ENCODE results near the gene RIN3. TPM values are rescaled to one million over a fixed set of nuclear protein-coding genes. Genes with fewer than 3 reads are reported as not detected.

Gene RIN3
- total and polyA plus RNA-seq, 7 experiments from 2014 or later: 27.2 to 182 (median 114) TPM

GRCh38 chr14:92540472-92541048 lies 27.0 kb downstream of the RIN3 start:
- intact Hi-C loops (cut with micrococcal nuclease): no loop called here
- Mint-ChIP-seq H3K27me3 (peaks cover 0 to 5% (median 0%) of the 10 kb centered on the region in 5 donors), H3K4me1 (peaks cover 38 to 77% (median 49%) of the 10 kb centered on the region in 7 donors), H3K9me3 (peaks cover 0 to 4% (median 0%) of the 10 kb centered on the region in 11 donors), H3K36me3 (peaks cover 0 to 4% (median 0%) of the 10 kb centered on the region in 5 donors), H3K4me3 (peak overlapping the region in 7 of 10 donors; percentile 5 to 71 (median 44)), H3K27ac (peak overlapping the region in 8 of 9 donors; percentile 2 to 85 (median 32))
- Histone ChIP-seq H3K9me3 (ENCODE audit: control insufficient read depth in 2 of 3, low read length in 3 of 3) (no peaks in the 10 kb centered on the region), H3K4me1 (ENCODE audit: control insufficient read depth in 2 of 2, insufficient read depth in 2 of 2, low read length in 2 of 2) (peaks cover 29 to 36% of the 10 kb centered on the region in 2 donors), H3K27me3 (ENCODE audit: control insufficient read depth in 2 of 2, insufficient read depth in 2 of 2, low read length in 2 of 2) (no peaks in the 10 kb centered on the region), H3K4me3 (ENCODE audit: low read length) (no peak overlapping the region), H3K27ac (ENCODE audit: low read depth, low read length) (no peak overlapping the region), H3K36me3 (ENCODE audit: control insufficient read depth in 2 of 3, insufficient read depth in 3 of 3, low read length in 3 of 3) (no peaks in the 10 kb centered on the region)
- CTCF ChIA-PET: no interaction called here
- ATAC-seq (peak; percentile 24), DNase-seq (no peak)
- POLR2A ChIA-PET: interaction anchor here (1.0 to 2.2 kb wide), 3 partner anchors 8 to 110 kb away, joined by 4 to 11 read pairs (median 4); no protein-coding TSS in a partner anchor

DNA sequence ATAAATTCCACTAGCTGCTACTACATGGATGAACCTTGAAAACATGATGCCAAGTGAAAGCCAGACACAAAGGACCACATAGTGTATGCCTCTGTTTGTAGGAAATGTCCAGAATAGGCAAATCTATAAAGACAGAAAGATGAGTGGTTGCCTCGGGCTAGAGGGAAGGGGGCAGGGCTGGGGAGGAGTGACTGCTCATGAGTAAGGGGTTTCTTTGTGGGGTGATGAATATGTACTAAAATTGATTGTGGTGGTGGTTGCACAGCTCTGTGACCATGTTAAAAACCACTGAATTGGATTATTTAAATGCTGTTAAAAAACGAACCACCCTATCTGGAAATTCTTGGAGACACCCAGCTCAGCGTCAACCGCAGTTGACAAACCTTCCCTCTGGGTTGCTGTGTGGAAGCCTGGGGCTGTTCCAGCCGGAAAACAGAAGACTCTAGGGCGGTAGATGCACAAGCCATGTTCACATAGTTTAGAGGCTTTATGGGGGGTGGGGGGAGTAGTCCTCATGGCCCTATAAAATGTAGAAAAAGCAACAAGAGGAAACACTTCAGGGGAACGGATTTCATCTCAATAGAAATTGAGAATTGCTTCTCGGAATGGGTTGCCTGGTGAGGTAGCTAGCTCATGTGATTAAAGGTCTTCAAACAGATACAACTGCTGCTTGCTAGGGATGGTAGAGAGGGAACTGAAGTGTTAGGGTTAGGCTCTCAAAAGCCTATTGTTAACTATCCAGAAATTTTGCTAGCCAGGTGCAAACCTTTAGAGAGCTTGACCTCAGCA lies 29.4 kb downstream of the RIN3 start:
- POLR2A ChIA-PET: interaction anchor here (0.7 to 2.1 kb wide), 2 partner anchors 13 to 45 kb away, joined by 3 to 7 read pairs; no protein-coding TSS in a partner anchor
- H3K4me1 Mint-ChIP-seq: peaks cover 31 to 62% (median 37%) of the 10 kb centered on the region in 7 donors
- peak overlapping the region in 4 of 9 donors; percentile 40 to 72 (median 52) for H3K27ac Mint-ChIP-seq

DNA sequence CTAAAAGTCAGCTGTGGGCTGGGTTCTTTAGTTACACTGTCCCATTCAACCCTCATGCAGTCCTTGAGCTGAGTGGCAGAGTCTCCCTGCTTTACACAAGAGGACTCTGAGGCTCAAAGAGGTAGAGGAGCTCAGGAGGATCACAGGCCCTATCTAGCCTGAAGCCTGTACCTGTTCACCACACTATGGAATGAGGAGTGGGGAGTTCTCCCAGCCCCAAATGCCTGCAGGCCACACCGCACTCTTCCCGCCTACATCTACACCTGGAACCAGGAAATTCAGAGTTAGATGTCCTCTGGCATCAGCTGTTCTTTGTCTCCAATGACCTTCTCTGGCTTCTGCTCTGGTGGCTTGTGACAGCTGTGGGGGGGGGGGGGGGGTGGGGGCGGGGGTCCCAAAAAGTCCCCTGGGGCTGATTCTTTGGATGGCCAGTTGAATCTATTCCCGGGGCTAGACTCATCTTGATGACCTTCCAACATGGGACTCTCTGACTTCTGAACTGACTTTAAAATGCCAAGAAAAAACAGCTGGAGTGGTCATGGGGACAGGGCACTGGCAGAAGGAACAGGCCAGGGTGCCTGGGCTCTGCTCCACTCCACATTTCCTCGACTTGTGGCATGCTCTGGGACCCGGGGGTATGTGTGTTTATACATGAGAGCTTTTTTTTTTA lies 30.6 kb downstream of the RIN3 start:
- POLR2A ChIA-PET: interaction anchor here (0.6 to 2.1 kb wide), 2 partner anchors 12 to 793 kb away, joined by 3 to 7 read pairs; no protein-coding TSS in a partner anchor
- Histone ChIP-seq H3K4me1 (ENCODE audit: control insufficient read depth in 2 of 2, insufficient read depth in 2 of 2, low read length in 2 of 2) (peaks cover 19 to 20% of the 10 kb centered on the region in 2 donors), H3K4me3 (ENCODE audit: low read length) (no peak overlapping the region), H3K27me3 (ENCODE audit: control insufficient read depth in 2 of 2, insufficient read depth in 2 of 2, low read length in 2 of 2) (no peaks in the 10 kb centered on the region), H3K36me3 (ENCODE audit: control insufficient read depth in 2 of 3, insufficient read depth in 3 of 3, low read length in 3 of 3) (no peaks in the 10 kb centered on the region), H3K27ac (ENCODE audit: low read depth, low read length) (no peak overlapping the region), H3K9me3 (ENCODE audit: control insufficient read depth in 2 of 3, low read length in 3 of 3) (no peaks in the 10 kb centered on the region)
- Mint-ChIP-seq H3K36me3 (peaks cover 0 to 4% (median 0%) of the 10 kb centered on the region in 5 donors), H3K4me1 (peaks cover 25 to 60% (median 34%) of the 10 kb centered on the region in 7 donors), H3K27me3 (peaks cover 0 to 5% (median 0%) of the 10 kb centered on the region in 5 donors), H3K9me3 (peaks cover 0 to 11% (median 0%) of the 10 kb centered on the region in 11 donors), H3K27ac (peak overlapping the region in 4 of 9 donors; percentile 12 to 74 (median 38)), H3K4me3 (no peak overlapping the region)
- DNase-seq (no peak), ATAC-seq (no peak)
- CTCF ChIA-PET: interaction anchor here (0.7 to 1.1 kb wide), 2 partner anchors 43 to 59 kb away, joined by 3 to 4 read pairs; no protein-coding TSS in a partner anchor
- intact Hi-C loops (cut with micrococcal nuclease): no loop called here

More for the DNA sequence above, 29.4 kb downstream of the RIN3 start:
- Mint-ChIP-seq H3K36me3 (peaks cover 0 to 4% (median 0%) of the 10 kb centered on the region in 5 donors), H3K9me3 (peaks cover 0 to 11% (median 0%) of the 10 kb centered on the region in 11 donors), H3K27me3 (peaks cover 0 to 5% (median 0%) of the 10 kb centered on the region in 5 donors), H3K4me3 (no peak overlapping the region)
- ATAC-seq (no peak), DNase-seq (no peak)
- Histone ChIP-seq H3K27me3 (ENCODE audit: control insufficient read depth in 2 of 2, insufficient read depth in 2 of 2, low read length in 2 of 2) (no peaks in the 10 kb centered on the region), H3K27ac (ENCODE audit: low read depth, low read length) (no peak overlapping the region), H3K4me1 (ENCODE audit: control insufficient read depth in 2 of 2, insufficient read depth in 2 of 2, low read length in 2 of 2) (peaks cover 20 to 30% of the 10 kb centered on the region in 2 donors), H3K9me3 (ENCODE audit: control insufficient read depth in 2 of 3, low read length in 3 of 3) (no peaks in the 10 kb centered on the region), H3K36me3 (ENCODE audit: control insufficient read depth in 2 of 3, insufficient read depth in 3 of 3, low read length in 3 of 3) (no peaks in the 10 kb centered on the region), H3K4me3 (ENCODE audit: low read length) (no peak overlapping the region)
- CTCF ChIA-PET: interaction anchor here (0.7 kb wide), 1 partner anchor 44 kb away, joined by 4 read pairs; no protein-coding TSS in a partner anchor
- intact Hi-C loops (cut with micrococcal nuclease): no loop called here

GRCh38 chr14:92546347-92547053 lies 32.9 kb downstream of the RIN3 start:
- Histone ChIP-seq H3K36me3 (ENCODE audit: control insufficient read depth in 2 of 3, insufficient read depth in 3 of 3, low read length in 3 of 3) (no peaks in the 10 kb centered on the region), H3K27me3 (ENCODE audit: control insufficient read depth in 2 of 2, insufficient read depth in 2 of 2, low read length in 2 of 2) (no peaks in the 10 kb centered on the region), H3K9me3 (ENCODE audit: control insufficient read depth in 2 of 3, low read length in 3 of 3) (no peaks in the 10 kb centered on the region), H3K4me3 (ENCODE audit: low read length) (no peak overlapping the region), H3K4me1 (ENCODE audit: control insufficient read depth in 2 of 2, insufficient read depth in 2 of 2, low read length in 2 of 2) (peaks cover 6 to 8% of the 10 kb centered on the region in 2 donors), H3K27ac (ENCODE audit: low read depth, low read length) (no peak overlapping the region)
- Mint-ChIP-seq H3K36me3 (no peaks in the 10 kb centered on the region), H3K4me3 (no peak overlapping the region), H3K4me1 (peaks cover 19 to 54% (median 32%) of the 10 kb centered on the region in 7 donors), H3K9me3 (peaks cover 0 to 11% (median 0%) of the 10 kb centered on the region in 11 donors), H3K27me3 (peaks cover 0 to 6% (median 0%) of the 10 kb centered on the region in 5 donors), H3K27ac (peak overlapping the region in 6 of 9 donors; percentile 33 to 92 (median 60))
- DNase-seq (no peak), ATAC-seq (no peak)
- intact Hi-C loops (cut with micrococcal nuclease): loop anchor here in 1 of 2 donors (5.0 kb wide), 2 partner anchors 34 to 41 kb away; partner anchors contain the start of gene RIN3
- POLR2A ChIA-PET: interaction anchor here (0.8 to 2.2 kb wide), 3 partner anchors 10 to 106 kb away, joined by 3 to 10 read pairs (median 5); no protein-coding TSS in a partner anchor
- CTCF ChIA-PET: interaction anchor here (0.6 kb wide), 1 partner anchor 137 kb away, joined by 3 read pairs; no protein-coding TSS in a partner anchor

- no peaks in the 10 kb centered on the region for H3K27me3 ChIP-seq (ENCODE audit: control insufficient read depth in 2 of 2, insufficient read depth in 2 of 2, low read length in 2 of 2)
- Mint-ChIP-seq H3K4me1 (peaks cover 16 to 45% (median 30%) of the 10 kb centered on the region in 7 donors), H3K9me3 (peaks cover 0 to 11% (median 0%) of the 10 kb centered on the region in 11 donors), H3K27ac (peak overlapping the region in 3 of 9 donors; percentile 17 to 60 (median 37)), H3K4me3 (no peak overlapping the region), H3K36me3 (no peaks in the 10 kb centered on the region), H3K27me3 (peaks cover 0 to 6% (median 0%) of the 10 kb centered on the region in 5 donors)
- no peaks in the 10 kb centered on the region for H3K36me3 ChIP-seq (ENCODE audit: control insufficient read depth in 2 of 3, insufficient read depth in 3 of 3, low read length in 3 of 3)
- no peak for DNase-seq
- intact Hi-C loops (cut with micrococcal nuclease): loop anchor here (2.0 to 5.0 kb wide), 4 partner anchors 37 to 54 kb away; partner anchors contain the start of gene RIN3 (in 1 of the 2)
- H3K9me3 ChIP-seq (ENCODE audit: control insufficient read depth in 2 of 3, low read length in 3 of 3): no peaks in the 10 kb centered on the region
- POLR2A ChIA-PET: interaction anchor here (1.0 to 3.2 kb wide), 6 partner anchors 10 to 102 kb away, joined by 3 to 11 read pairs (median 4); no protein-coding TSS in a partner anchor
- no peak overlapping the region for H3K4me3 ChIP-seq (ENCODE audit: low read length)
- H3K4me1 ChIP-seq (ENCODE audit: control insufficient read depth in 2 of 2, insufficient read depth in 2 of 2, low read length in 2 of 2): peaks cover 6 to 19% of the 10 kb centered on the region in 2 donors
- no peak overlapping the region for H3K27ac ChIP-seq (ENCODE audit: low read depth, low read length)
- no peak for ATAC-seq
- CTCF ChIA-PET: interaction anchor here (0.7 to 1.2 kb wide), 3 partner anchors 27 to 132 kb away, joined by 3 to 5 read pairs (median 4); no protein-coding TSS in a partner anchor
Observed at GRCh38 chr14:92549105-92549858, 35.7 kb downstream of the RIN3 start.

Data from naive thymus-derived CD4-positive, alpha-beta T cell (primary cell).